Epithelial cell of proximal tubule (primary cell): Measurements from ENCODE around the gene CCDC88B. TPM values are rescaled to one million over a fixed set of nuclear protein-coding genes. Genes with fewer than 3 reads are reported as not detected.

Source experiments
- DNase-seq: peaks from one replicate; pipeline ENCODE4 v3.0.0-alpha.2; 2011; ENCODE audit warnings: low read depth
- H3K4me3 ChIP-seq: 2 replicates; pipeline ENCODE4 v1.5.1; 2011; ENCODE audit warnings: low read depth, mild to moderate bottlenecking, low read length
- CTCF ChIP-seq: conservative IDR thresholded peaks from 2 replicates; pipeline ENCODE4 v1.5.1; 2012; ENCODE audit warnings: low read depth, mild to moderate bottlenecking, low read length
- total RNA-seq: library from RNA; depleted of rRNA; stranded (reverse); fragments of >200 nt; gene quantifications from 2 replicates; pipeline ENCODE4 v1.2.3, GENCODE V29; 2015

The CCDC88B gene
- total RNA-seq, 1 donor from 2014 or later, result 4.8 TPM

GRCh38 chr11:64337538-64338249, 2.3 kb upstream of the CCDC88B start:
- no peak overlapping the region for H3K4me3 ChIP-seq
- no peak for DNase-seq
- TF ChIP-seq CTCF, result no peak

GRCh38 chr11:64338716-64339115, 1.3 kb upstream of the CCDC88B start:
- no peak overlapping the region for H3K4me3 ChIP-seq
- no peak for DNase-seq
- TF ChIP-seq CTCF, result no peak

- no peak for TF ChIP-seq CTCF
- no peak for DNase-seq
- H3K4me3 ChIP-seq, result no peak overlapping the region
Measured at GRCh38 chr11:64339286-64339685, 718 bp upstream of the CCDC88B start.

- no peak for TF ChIP-seq CTCF
- no peak overlapping the region for H3K4me3 ChIP-seq
- no peak for DNase-seq
Measured at GRCh38 chr11:64340671-64341335, 799 bp downstream of the CCDC88B start.

- no peak overlapping the region for H3K4me3 ChIP-seq
- DNase-seq, result no peak
- TF ChIP-seq CTCF, result no peak
Measured at GRCh38 chr11:64341429-64341828, 1.4 kb downstream of the CCDC88B start.

- TF ChIP-seq CTCF, result peak; percentile 40
- H3K4me3 ChIP-seq, result peak overlapping the region; percentile 52
- no peak for DNase-seq
Measured at GRCh38 chr11:64341851-64342791, 2.1 kb downstream of the CCDC88B start.
